ENCODE results near the gene OR52I2. TPM values are rescaled to one million over a fixed set of nuclear protein-coding genes. Genes with fewer than 3 reads are reported as not detected.

The OR52I2 gene
- not detected in 2 replicates for total RNA-seq

DNA sequence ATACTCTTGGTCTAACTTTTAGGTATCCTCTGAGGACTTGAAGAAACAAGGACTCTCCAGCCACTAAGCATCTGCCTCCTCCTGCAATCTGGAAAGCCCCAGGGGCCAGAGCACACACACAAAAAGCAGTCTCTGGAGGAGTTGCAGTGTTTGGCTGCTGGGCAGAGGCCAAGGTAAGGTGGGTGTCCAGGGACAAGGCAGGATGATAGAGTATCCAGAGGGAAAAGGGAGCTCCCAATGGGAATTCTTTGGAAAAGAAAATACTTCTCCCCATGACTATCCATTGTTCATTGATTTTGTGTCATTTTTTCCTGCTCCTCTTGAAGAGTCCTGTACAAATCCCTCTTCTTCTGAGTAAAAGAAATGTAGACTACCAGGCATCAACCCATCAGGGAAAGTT, at the start of gene OR52I2:
TSS of gene OR52I2 (plus strand) at position 301 of the 400 bp plus-strand sequence.
- no peak for DNase-seq (ENCODE audit: low read depth in 2 of 2)

DNA sequence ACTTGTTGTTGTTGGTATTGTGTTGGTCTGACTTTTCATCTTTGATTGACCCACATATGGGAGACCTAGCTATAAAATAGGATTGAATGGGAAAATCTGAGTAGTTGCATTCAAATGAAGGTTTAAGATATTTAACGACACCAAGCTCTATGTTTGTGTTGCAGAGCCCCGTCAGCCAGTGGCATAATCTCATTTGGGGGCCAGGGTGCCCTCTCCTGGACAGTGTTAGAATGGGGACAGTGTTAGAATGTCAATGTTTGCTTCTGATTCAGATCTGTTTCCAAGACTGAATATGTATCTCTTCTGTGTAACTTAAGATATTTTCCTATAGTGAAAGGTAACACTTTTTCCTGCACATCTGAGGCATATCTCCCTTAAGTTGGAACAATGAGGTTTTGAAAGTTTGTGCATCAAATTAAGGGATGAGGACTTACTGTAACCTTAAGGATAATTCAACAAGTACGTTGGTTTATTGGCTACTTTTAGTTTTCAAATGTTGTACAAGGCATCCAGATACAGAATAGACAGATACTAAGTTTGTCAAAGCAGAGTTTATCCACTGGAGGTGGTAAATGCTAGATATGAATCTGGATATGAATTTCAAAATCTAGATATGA, 41.8 kb upstream of the OR52I2 start:
- DNase-seq (ENCODE audit: low read depth in 2 of 2): peak; percentile 2 to 44

DNA sequence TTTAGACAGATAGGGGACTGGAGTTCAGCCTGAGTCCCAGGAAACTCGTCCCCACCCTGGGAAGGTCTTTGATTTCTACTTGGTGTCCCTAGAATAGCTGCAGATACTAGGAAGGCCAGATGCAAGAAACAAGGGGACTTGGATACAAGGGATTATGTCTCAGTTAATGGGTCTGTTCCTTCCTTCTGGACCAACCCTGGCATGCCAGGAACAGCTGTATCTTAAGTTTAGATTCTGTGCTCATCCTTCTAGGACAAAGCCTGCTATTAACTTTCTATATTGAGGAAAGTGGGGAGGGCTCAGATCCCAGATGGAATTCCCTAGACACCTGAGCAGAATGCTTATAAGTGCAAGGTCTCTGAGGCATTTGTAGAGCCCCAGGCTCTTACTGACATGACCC, 40.5 kb upstream of the OR52I2 start:
- no peak for DNase-seq (ENCODE audit: low read depth in 2 of 2)

DNA sequence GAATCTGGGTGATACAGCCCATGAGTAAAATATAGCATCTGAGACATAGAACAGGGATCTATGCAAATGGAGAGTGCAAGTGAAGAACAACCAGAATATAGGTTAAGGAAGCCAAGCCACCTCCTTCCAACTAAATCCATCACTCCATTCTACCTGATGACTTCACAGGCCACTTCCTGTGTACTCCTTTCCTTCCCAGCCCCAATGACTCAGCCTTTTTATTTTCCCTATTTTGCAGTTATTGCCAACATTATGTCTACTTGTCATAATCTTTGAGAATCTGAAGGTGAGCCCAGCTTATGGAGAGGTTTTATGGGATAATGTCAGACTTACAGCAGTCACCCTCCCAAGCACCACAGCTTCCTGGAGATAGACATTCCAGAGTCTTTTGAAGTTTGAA, 38.0 kb upstream of the OR52I2 start:
- peak in 1 of 2 donors; percentile 24 for DNase-seq (ENCODE audit: low read depth in 2 of 2)

DNA sequence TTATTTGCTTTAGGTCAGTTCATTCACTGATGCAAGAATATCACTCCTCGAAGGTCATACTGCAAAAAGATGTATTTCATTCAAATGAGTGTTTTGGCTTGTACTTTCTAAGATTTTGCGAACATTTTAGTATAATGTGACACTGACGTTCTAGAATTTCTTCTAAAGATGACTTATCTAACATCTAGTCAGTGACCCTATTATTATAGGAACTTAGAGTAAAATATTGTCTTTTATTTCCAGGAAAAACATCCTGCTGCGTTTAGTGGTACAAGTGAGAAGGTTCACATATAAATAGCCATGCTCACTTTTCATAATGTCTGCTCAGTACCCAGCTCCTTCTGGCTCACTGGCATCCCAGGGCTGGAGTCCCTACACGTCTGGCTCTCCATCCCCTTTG, 36.7 kb upstream of the OR52I2 start, which contains the start of gene OR52M1:
TSS of gene OR52M1 (plus strand) at position 301 of the 400 bp plus-strand sequence. CDS start at position 301, 0 bp downstream.
- no peak for DNase-seq (ENCODE audit: low read depth in 2 of 2)

DNA sequence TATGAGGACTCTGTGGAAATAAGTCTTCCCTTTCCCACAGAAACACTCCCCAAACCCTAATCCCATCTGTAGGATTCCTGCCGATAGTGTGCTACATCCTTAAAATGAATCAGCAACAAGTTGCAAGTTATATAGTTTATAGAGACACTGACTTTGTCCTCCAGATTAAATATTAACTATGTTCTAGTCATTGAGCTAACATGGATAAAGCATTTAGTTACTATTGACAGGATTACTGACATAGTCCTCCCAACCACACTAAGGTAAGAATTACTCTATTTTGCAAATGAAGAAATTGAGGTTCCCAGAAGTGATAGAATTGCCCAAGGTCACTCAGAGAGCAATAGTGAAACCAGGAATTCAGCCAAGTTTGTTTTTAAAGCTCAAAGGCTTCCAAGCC, 34.7 kb upstream of the OR52I2 start:
- DNase-seq (ENCODE audit: low read depth in 2 of 2): no peak

DNA sequence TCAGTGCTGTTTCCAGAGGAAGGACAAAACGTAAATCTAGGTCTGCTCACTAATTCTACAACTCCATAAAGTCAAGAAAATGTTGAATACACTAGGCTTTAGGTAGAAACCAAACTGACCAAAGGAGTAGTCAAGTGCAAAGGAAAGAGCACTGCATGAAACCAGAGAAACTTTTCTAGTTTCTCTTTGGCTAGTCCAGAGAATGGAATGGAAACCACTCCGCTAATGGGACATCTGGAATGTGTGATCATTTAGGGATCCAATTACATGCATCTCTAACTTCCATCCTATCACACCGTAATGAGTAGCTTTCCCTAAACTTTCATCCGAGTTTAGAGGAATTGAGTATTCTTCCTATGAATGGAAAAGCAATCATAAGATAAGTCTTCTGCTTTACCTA, 34.1 kb upstream of the OR52I2 start:
- no peak for DNase-seq (ENCODE audit: low read depth in 2 of 2)

DNA sequence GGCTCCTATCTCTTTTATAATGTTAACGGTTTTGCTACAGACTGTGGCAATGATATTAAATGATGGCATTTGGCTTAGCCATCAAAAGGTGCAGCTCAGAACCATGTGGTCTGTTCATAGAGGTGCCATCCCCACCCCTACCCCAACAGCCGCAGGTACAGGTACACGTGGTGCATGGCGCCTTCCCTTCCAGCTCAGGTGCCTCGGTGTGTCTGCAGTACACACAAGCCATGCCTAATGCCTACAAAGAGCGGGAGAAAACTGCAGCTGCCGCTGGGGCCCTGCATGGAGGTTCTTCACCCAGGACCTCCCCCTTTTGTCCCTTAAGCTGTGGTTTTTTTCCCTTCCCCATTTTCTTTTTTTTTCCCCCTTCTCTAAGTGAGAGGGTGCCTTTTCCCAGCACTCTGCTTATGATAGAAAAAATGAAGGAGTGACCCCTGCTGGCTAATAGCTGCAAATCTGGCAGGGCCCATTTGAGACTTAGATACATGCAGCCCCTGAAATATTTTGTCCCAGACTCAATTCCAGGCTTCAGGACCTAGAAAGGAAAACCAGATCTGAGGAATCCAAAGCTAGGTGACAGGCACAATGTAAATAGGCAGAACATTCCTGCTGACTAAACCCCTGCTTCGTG, 30.1 kb upstream of the OR52I2 start:
- peak in 1 of 2 donors; percentile 24 for DNase-seq (ENCODE audit: low read depth in 2 of 2)

DNA sequence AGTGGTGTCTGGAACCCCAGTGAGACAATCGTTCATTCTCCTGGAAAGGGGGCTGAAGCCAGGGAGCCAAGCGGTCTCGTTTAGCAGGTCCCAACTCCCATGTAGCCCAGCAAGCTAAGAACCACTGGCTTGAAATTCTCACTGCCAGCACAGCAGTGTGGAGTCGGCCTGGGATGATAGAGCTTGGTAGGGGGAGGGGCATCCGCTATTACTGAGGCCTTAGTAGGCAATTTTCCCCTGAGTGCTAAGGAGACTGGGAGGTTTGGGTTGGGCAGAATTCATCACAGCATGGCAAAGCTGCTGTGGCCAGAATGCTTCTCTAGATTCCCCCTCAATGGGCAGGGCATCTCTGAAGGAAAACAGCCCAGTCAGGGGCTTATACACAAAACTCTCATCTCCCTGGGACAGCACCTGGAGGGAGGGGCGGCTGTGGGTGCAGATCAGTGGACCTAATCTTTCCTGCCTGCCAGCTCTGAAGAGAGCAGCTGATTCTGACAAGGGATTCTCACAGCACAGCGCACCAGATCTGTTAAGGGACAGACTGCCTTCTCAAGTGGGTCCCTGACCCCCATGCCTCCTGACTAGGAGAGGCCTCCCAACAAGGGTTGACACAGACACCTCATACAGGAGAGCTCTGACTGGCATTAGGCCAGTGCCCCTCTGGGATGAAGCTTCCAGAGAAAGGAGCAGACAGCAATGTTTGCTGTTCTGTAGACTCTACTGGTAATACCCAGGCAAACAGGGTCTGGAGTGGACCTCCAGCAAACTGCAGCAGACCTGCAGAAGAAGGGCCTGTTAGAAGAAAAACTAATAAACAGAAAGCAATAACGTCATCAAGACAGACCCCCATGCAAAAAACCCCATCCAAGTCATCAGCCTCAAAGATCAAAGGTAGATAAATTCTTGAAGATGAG, 21.8 kb upstream of the OR52I2 start:
- DNase-seq (ENCODE audit: low read depth in 2 of 2): no peak

DNA sequence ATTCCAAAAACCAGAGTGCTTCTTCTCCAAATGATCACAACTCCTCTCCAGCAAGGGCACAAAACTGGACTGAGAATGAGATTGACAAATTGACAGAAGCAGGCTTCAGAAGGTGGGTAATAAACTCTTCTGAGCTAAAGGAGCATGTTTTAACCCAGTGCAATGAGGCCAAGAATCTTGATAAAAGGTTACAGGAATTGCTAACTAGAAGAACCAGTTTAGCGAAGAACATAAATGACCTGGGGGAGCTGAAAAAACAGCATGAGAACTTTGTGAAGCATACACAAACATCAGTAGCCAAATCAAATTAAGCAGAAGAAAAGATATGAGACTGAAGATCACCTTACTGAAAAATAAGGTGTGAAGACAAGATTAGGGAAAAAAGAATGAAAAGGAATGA, 21.1 kb upstream of the OR52I2 start:
- no peak for DNase-seq (ENCODE audit: low read depth in 2 of 2)

DNA sequence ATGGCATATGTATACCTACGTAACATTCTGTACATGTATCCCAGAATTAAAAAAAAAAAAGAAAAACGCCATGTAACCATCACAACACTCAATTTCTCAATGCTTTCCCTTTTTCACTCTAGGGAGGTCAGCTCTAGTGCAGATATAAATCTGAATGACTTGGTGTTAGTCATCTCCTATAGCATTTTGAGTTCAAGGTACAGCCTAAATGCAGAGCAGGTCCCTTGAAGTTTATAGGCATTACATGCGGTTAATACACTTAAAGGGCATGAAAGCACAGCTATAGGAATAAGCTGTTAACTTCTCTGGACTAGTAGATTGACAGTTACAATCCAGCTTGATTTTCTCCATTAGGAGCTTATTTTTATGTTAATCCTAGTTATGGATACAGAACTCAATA, 16.2 kb upstream of the OR52I2 start:
- DNase-seq (ENCODE audit: low read depth in 2 of 2): no peak

DNA sequence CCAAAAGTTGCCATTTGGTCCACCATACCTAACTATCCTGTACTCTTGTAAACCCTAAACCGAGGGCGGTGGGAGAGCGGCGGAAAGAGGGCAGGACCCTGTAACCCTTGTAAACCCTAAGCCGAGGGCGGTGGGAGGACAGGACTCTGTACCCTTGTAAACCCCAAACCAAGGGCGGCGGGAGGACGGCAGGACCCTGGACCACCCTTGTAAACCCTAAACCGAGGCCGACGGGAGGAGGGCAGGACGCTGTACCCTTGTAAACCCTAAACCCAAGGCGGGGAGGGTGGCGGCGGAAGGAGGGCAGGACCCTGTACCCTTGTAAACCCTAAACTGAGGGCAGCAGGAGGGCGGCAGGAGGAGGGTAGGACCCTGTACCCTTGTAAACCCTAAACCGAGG, 12.5 kb upstream of the OR52I2 start:
- no peak for DNase-seq (ENCODE audit: low read depth in 2 of 2)

DNA sequence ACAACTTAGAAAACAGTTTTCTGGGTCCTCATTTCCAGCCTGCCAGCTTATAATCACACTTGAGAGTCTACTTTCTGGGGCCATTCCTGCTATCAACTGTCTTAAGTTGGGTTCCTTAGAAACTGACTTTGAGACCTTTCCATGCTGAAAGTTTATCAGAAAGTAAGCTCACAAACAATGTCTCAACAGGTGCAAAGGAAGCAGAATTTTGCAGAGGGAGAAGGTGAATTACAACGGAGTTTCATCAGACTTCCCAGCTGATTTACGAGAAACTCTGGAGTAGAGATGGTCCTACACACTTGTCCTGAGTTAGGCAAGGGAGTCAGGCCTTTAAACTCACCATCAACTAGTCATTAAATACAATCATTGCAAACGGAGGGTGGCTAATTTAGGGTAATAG, 4.7 kb upstream of the OR52I2 start:
- DNase-seq (ENCODE audit: low read depth in 2 of 2): no peak

DNA sequence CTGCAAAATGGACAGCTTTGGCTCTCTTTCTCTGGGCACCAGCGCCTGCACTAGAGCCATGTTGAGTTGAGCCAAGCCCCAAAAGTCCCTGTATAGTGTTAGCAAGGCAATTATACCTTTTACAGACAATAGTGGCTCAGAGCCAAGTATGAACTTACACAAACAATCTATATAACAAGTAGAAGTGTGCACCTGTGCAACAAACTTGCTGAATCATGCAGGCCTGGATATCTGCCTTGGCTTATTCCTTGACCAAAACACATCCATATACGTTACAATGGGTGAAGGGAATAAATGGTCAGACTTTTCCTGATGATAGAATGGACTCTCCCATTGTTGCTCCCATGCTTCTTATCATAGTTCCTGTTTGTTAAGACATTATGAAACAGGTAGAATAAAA, 3.8 kb upstream of the OR52I2 start:
- no peak for DNase-seq (ENCODE audit: low read depth in 2 of 2)

DNA sequence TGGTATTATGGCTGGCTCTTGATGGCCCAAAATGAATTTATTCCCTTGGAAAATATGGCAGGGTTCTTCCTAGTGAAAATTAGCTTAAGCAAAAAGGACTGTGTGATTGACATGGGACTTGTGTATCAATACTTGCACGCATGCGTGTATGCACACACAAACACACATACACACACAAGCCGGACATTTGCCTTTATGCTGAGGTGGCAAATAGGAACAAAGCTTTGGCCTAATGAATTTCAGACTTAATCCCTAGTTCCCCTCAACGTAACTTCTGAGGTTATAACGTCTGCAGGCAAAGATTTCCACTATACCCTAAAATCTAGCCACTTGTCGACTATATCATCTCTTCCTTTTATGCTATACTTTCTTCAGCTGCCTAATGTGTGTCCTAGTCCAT, 2.9 kb upstream of the OR52I2 start:
- DNase-seq (ENCODE audit: low read depth in 2 of 2): no peak

DNA sequence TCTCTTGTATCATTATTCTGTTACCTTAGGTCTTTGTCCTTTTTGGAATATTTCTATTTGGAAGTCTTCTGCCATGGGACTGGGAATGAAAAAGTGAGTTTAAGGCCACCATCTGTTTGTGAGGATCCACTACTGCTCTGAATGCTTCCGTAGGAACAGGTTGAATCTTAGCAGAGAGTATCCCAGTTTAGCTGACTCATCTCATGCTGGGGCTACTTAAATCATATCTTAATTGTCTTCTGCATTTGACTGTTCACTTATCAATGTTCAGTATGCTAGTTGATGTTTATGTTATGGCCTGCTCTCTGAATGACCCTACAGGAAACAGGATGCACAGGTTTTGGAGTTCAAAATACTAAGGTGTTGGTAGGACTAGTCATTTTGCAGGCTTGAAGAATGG, 1.4 kb upstream of the OR52I2 start:
- DNase-seq (ENCODE audit: low read depth in 2 of 2): no peak

DNA sequence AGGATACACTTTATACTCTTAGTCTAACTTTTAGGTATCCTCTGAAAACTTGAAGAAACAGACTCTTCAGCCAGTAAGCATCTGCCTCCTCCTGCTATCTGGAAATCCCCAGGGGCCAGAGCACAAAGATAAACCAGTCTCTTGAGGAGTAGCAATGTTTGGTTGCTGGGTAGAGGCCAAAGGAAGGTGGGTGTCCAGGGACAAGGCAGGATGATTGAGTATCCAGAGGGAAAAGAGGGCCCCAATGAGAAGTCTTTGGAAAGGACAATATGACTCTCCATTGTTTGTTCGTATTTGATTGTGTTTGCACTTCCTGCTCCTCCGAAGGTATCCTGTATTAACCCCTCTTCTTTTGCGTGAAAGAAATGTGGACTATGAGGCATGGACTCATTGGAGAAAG, 7.5 kb downstream of the OR52I2 start:
- DNase-seq (ENCODE audit: low read depth in 2 of 2): no peak

DNA sequence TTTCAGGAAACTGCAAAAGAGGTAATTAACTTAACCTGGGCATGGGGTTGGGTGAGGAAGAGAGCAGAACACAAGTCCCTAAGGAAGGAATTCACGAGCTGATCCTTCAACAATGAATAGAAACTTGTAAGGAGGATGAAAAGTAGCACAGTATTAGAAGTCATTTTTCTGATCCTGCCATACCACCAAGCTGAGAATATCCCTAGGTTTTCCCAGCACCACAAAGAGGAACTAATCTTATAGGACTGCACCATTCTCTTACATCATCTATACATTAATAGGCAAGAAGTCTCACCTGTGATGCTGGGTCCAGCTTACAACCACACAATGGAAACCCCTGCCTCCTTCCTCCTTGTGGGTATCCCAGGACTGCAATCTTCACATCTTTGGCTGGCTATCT, 12.2 kb downstream of the OR52I2 start, which contains the start of gene OR52I1:
TSS of gene OR52I1 (plus strand) at position 301 of the 400 bp plus-strand sequence. CDS start at position 301, 0 bp downstream.
- DNase-seq (ENCODE audit: low read depth in 2 of 2): no peak

DNA sequence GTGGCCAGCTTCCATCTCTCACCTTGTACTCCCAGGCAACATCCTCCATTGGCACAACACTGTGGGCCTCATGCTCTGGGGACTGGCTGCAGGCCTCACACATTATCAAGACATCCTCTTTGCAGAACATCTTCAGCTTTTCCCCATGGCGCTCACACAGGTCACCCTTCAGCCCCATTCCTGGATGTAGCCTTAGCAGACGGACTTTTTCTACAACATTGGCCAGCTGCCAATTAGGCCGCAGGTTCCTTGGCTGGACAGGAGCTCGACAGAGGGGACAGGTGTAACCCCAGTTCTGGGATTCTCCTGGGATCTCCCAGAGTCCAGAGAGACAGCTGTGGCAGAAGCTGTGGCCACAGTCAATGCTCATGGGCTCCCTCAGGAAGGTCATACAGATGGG, 23.5 kb downstream of the OR52I2 start:
- no peak for DNase-seq (ENCODE audit: low read depth in 2 of 2)

DNA sequence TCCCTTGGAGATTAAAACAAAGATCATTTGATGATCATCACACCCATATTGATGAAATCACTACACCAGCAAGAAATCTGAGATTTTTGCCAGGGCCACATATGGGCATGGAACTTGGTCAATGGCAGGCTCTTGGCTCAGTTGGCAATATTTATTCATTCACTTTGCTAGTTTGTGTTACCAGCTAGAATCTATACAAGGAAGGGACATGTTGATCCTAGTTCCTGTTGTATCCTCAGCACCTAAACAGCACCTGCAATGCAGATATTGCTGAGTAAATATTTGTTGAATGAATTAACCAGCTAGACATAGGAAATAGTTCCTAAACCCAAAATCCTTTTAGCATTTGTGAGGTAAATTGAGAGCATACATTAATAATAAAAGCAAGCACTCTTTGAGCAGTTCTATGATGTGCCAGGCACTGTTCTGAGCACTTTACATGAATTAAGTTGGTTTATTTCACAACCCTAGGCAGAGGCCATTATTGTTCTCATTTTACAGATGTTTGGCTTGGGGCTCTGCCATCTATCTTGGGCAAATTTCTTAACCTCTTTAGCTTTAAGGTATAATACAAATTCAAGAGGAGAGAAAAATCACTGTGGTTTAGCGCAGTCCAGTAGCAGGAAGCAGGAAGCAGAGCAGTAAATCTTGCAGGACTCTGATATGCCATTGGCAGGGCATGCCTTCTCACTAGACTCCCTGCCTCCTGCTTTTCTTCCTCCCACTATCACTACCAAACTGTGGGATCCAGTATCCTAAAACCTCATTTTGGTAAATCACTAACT, 24.9 kb downstream of the OR52I2 start:
- DNase-seq (ENCODE audit: low read depth in 2 of 2): peak in 1 of 2 donors; percentile 18

DNA sequence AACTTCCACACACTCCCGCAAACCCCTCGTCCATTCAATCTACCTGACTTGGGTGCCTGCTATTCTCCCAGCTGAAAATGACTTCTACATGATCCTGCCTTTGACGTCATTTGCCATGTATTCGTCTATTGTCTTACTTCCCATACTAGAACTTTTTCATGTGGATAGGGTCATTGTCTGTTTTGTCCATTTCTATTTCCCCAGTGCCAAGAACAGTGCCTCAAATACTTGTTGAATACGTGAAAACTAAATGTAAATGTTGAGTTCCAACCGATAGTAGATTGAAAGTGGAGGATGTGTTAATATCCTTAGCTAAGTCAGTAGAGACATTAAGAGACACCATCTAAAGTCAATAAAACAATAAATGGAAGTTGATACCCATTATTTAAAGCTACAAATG, 25.6 kb downstream of the OR52I2 start:
- DNase-seq (ENCODE audit: low read depth in 2 of 2): peak in 1 of 2 donors; percentile 26

Data from dermis microvascular lymphatic vessel endothelial cell (primary cell).